DND-41 (cell line): Measurements from ENCODE around the gene LMO7.
"Not testable (repeated sequence)": the region's sequence is repeated elsewhere in the genome, so short reads cannot be mapped to it uniquely, and the experiment has no call there.

Source experiments
- EZH2 ChIP-seq: IDR thresholded peaks from 3 replicates; pipeline ENCODE4 v1.6.1; 2012; ENCODE audit warnings: borderline replicate concordance, low read depth, mild to moderate bottlenecking, moderate library complexity, low read length, inconsistent platforms; ENCODE audit not compliant: severe bottlenecking
- TF ChIP-seq, protein P1 (sequence below): IDR thresholded peaks from 2 replicates; pipeline ENCODE4 v1.5.1; 2012; ENCODE audit warnings: borderline replicate concordance, low read length, moderate library complexity, mild to moderate bottlenecking; ENCODE audit not compliant: poor library complexity, severe bottlenecking; ENCODE audit errors: extremely low read depth

DNA sequence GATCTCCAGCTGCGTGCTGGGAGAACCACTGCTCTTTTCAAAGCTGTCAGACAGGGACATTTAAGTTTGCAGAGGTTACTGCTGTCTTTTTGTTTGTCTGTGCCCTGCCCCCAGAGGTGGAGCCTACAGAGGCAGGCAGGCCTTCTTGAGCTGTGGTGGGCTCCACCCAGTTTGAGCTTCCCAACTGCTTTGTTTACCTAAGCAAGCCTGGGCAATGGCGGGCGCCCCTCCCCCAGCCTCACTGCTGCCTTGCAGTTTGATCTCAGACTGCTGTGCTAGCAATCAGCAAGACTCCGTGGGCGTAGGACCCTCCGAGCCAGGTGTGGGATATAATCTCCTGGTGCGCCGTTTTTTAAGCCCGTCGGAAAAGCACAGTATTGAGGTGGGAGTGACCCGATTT is 97.0 kb downstream of the LMO7 start:
- TF ChIP-seq, protein P1, sequence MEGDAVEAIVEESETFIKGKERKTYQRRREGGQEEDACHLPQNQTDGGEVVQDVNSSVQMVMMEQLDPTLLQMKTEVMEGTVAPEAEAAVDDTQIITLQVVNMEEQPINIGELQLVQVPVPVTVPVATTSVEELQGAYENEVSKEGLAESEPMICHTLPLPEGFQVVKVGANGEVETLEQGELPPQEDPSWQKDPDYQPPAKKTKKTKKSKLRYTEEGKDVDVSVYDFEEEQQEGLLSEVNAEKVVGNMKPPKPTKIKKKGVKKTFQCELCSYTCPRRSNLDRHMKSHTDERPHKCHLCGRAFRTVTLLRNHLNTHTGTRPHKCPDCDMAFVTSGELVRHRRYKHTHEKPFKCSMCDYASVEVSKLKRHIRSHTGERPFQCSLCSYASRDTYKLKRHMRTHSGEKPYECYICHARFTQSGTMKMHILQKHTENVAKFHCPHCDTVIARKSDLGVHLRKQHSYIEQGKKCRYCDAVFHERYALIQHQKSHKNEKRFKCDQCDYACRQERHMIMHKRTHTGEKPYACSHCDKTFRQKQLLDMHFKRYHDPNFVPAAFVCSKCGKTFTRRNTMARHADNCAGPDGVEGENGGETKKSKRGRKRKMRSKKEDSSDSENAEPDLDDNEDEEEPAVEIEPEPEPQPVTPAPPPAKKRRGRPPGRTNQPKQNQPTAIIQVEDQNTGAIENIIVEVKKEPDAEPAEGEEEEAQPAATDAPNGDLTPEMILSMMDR, result not testable (repeated sequence)
- not testable (repeated sequence) for TF ChIP-seq EZH2
